Subcutaneous abdominal adipose tissue (tissue), 5 donors: ENCODE results near the gene NOS2.
"Not testable (repeated sequence)": the region's sequence is repeated elsewhere in the genome, so short reads cannot be mapped to it uniquely, and the experiment has no call there.

Source experiments
- H3K27ac ChIP-seq: one replicate; pipeline ENCODE4 v1.7.0; 2013; ENCODE audit warnings: low read depth, mild to moderate bottlenecking, inconsistent platforms, low read length, moderate library complexity
- H3K27me3 ChIP-seq, 5 donors: one replicate each; pipeline ENCODE4 v1.7.0; 2013; ENCODE audit warnings: low read length in 5 of 5, inconsistent platforms in 1 of 5; ENCODE audit not compliant: control insufficient read depth in 5 of 5, insufficient read depth in 4 of 5
- H3K36me3 ChIP-seq, 5 donors: one replicate each; pipeline ENCODE4 v1.7.0; 2013; ENCODE audit warnings: low read length in 5 of 5; ENCODE audit not compliant: control insufficient read depth in 5 of 5, insufficient read depth in 5 of 5
- H3K4me1 ChIP-seq, 5 donors: one replicate each; pipeline ENCODE4 v1.7.0; 2013; ENCODE audit warnings: low read length in 5 of 5, mild to moderate bottlenecking in 3 of 5, moderate library complexity in 1 of 5; ENCODE audit not compliant: control insufficient read depth in 5 of 5, insufficient read depth in 5 of 5
- H3K4me3 ChIP-seq, 5 donors: one replicate each; pipeline ENCODE4 v1.7.0; 2013; ENCODE audit warnings: low read length in 5 of 5, low read depth in 1 of 5
- H3K9ac ChIP-seq, 5 donors: one replicate each; pipeline ENCODE4 v1.7.0; 2013; ENCODE audit warnings: low read length in 5 of 5, mild to moderate bottlenecking in 4 of 5, moderate library complexity in 3 of 5
- H3K9me3 ChIP-seq, 5 donors: one replicate each; pipeline ENCODE4 v1.7.0; 2013; ENCODE audit warnings: low read length in 5 of 5; ENCODE audit not compliant: control insufficient read depth in 5 of 5
- donor health status: healthy.
- donor health status: healthy.
- donor health status: healthy.
- donor health status: healthy.
- donor health status: healthy.

NOS2 gene

GRCh38 chr17:27756467-27757371 is 43.6 kb downstream of the NOS2 start:
- no peak overlapping the region for H3K9ac ChIP-seq
- H3K9me3 ChIP-seq, result no peaks in the 10 kb centered on the region
- no peak overlapping the region for H3K27ac ChIP-seq
- no peaks in the 10 kb centered on the region for H3K36me3 ChIP-seq
- H3K4me1 ChIP-seq, result no peaks in the 10 kb centered on the region
- peaks cover 0 to 4% (median 0%) of the 10 kb centered on the region in 5 donors for H3K27me3 ChIP-seq
- no peak overlapping the region for H3K4me3 ChIP-seq

- Histone ChIP-seq H3K4me3 (no peak overlapping the region), H3K9me3 (no peaks in the 10 kb centered on the region), H3K4me1 (no peaks in the 10 kb centered on the region), H3K36me3 (no peaks in the 10 kb centered on the region), H3K27ac (no peak overlapping the region), H3K27me3 (peaks cover 0 to 4% (median 0%) of the 10 kb centered on the region in 5 donors), H3K9ac (no peak overlapping the region)
Measured at GRCh38 chr17:27755706-27756466, 44.4 kb downstream of the NOS2 start.

GRCh38 chr17:27754549-27754948 is 45.8 kb downstream of the NOS2 start:
- Histone ChIP-seq H3K27ac (no peak overlapping the region), H3K9me3 (no peaks in the 10 kb centered on the region), H3K27me3 (peaks cover 0 to 4% (median 0%) of the 10 kb centered on the region in 5 donors), H3K36me3 (no peaks in the 10 kb centered on the region), H3K4me3 (no peak overlapping the region), H3K9ac (no peak overlapping the region), H3K4me1 (no peaks in the 10 kb centered on the region)

- H3K4me1 ChIP-seq, H3K9me3 ChIP-seq, H3K27ac ChIP-seq, H3K27me3 ChIP-seq, H3K36me3 ChIP-seq, H3K9ac ChIP-seq, H3K4me3 ChIP-seq: not testable (repeated sequence)
Measured at GRCh38 chr17:27753726-27754125, 46.6 kb downstream of the NOS2 start.

GRCh38 chr17:27752831-27753619 is 47.3 kb downstream of the NOS2 start:
- H3K27me3 ChIP-seq, H3K36me3 ChIP-seq, H3K27ac ChIP-seq, H3K4me3 ChIP-seq, H3K4me1 ChIP-seq, H3K9me3 ChIP-seq, H3K9ac ChIP-seq: not testable (repeated sequence)

- H3K4me1 ChIP-seq, result no peaks in the 10 kb centered on the region
- H3K36me3 ChIP-seq, result no peaks in the 10 kb centered on the region
- H3K27me3 ChIP-seq, result no peaks in the 10 kb centered on the region
- H3K4me3 ChIP-seq, result no peak overlapping the region
- no peak overlapping the region for H3K27ac ChIP-seq
- no peaks in the 10 kb centered on the region for H3K9me3 ChIP-seq
- no peak overlapping the region for H3K9ac ChIP-seq
Measured at GRCh38 chr17:27751622-27752490, 48.5 kb downstream of the NOS2 start.

- no peak overlapping the region for H3K9ac ChIP-seq
- H3K9me3 ChIP-seq, result no peaks in the 10 kb centered on the region
- no peaks in the 10 kb centered on the region for H3K4me1 ChIP-seq
- H3K27me3 ChIP-seq, result no peaks in the 10 kb centered on the region
- no peaks in the 10 kb centered on the region for H3K36me3 ChIP-seq
- H3K4me3 ChIP-seq, result no peak overlapping the region
- H3K27ac ChIP-seq, result no peak overlapping the region
Measured at GRCh38 chr17:27751166-27751565, 49.2 kb downstream of the NOS2 start.

- not testable (repeated sequence) for H3K27me3 ChIP-seq, H3K36me3 ChIP-seq, H3K9me3 ChIP-seq, H3K4me3 ChIP-seq, H3K4me1 ChIP-seq, H3K9ac ChIP-seq, H3K27ac ChIP-seq
Measured at GRCh38 chr17:27749562-27750150, 50.7 kb downstream of the NOS2 start.

GRCh38 chr17:27748360-27748825 is 51.9 kb downstream of the NOS2 start:
- H3K27ac ChIP-seq, result no peak overlapping the region
- H3K4me3 ChIP-seq, result no peak overlapping the region
- H3K9ac ChIP-seq, result no peak overlapping the region
- H3K9me3 ChIP-seq, result no peaks in the 10 kb centered on the region
- no peaks in the 10 kb centered on the region for H3K4me1 ChIP-seq
- H3K36me3 ChIP-seq, result no peaks in the 10 kb centered on the region
- no peaks in the 10 kb centered on the region for H3K27me3 ChIP-seq
